GM19372 (cell line): ENCODE measurements around the gene S100A3.

Experiments used
- ATAC-seq: cut with Tn5 transposase; IDR thresholded peaks from one replicate; pipeline ENCODE4 v1.9.1; 2021; ENCODE audit warnings: mild to moderate bottlenecking, low read depth, moderate library complexity; ENCODE audit not compliant: unreplicated experiment

The S100A3 gene

DNA sequence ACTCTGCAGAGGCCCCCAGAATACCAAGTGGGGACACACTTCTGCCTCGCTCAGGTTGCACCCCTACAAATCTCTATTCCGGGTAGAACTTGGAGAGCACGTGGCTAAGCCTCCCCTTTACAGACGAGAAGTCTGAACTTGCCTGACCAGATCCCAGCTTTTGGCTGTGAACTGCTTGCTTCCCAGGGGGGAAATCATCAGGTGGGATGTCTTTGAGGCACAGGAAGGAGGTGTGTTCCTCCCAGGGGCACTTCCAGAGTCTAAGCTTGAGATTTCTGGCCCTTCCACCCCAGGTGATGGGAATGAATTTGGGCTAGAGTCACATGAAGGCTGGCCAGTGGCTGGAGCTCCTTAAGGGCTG, 1.3 kb upstream of the S100A3 start:
- ATAC-seq, result no peak

DNA sequence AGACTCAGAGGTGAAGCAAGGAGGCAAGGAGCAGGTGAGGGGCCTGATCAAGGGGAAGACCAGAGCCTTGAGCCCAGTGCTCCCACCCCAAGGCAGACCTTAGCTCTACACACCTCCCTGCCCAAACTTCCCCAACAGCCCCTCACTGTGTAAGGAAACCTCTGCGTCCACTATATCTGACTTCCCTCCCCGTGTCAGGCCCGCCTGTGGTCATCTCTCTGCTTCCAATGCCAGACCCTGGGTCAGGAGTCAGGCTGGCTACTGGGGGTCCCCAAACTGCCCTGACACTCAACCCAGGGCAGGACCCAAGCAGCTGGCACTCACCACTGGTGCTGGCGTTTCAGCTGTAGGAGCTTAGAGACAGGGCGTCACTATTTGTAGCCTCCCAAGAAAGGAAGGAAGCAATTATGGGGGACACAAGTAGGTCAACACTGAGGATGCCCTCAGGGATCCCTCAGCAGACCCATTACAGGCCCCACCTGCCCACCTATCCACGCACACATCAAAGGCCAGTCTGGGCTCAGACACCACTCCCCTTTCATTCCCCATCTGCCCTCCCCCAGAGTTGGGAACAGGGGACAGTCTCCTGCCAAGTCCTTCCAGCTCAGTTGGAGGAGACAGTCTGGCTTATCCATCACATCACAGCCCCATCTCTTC, 811 bp upstream of the S100A3 start:
- no peak for ATAC-seq

DNA sequence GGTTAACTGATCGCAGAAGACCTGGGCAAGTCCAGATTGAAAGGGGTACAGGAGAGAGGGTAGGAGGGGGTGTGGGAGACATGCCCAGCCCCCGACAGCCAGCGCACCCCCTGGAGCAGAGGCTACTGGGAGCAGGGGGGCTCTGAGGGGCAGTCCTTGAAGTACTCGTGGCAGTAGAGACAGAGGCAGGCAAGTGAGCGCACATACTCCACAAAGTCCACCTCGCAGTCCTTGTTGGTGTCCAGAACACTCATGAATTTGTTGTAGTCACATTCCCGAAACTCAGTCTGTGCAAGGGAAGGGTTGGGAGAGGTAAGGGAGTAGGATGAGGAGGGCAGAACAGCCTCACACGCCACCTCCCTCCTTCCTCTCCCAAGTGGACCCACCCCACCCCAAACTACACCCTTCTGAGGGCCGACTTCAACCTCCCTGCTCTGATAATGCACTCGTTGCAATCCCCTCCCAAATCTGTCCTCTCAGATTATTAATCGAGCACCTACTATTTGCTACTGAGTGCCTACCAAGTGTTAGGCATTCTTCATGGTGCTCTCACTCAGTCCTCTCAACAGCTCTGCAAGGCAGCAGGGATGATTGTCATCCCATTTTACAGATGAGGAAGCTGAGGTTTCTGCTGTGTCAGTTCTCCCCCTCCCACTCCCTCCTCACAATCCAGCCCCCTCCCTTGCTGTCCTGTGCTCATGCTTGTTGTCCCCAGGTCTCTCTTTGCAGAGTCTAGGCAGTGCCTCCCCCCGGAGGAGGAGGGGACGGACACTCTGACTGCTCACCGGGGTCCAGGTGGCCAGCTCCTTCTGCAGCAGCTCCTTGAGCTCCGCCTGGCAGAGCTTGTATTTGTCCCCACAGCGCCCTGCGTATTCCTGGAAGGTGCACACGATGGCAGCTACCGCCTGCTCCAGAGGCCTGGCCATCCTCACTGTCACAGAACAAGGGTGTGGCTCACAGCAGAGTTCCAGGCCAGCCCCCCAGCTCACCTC, 1.2 kb downstream of the S100A3 start:
- ATAC-seq, result no peak

DNA sequence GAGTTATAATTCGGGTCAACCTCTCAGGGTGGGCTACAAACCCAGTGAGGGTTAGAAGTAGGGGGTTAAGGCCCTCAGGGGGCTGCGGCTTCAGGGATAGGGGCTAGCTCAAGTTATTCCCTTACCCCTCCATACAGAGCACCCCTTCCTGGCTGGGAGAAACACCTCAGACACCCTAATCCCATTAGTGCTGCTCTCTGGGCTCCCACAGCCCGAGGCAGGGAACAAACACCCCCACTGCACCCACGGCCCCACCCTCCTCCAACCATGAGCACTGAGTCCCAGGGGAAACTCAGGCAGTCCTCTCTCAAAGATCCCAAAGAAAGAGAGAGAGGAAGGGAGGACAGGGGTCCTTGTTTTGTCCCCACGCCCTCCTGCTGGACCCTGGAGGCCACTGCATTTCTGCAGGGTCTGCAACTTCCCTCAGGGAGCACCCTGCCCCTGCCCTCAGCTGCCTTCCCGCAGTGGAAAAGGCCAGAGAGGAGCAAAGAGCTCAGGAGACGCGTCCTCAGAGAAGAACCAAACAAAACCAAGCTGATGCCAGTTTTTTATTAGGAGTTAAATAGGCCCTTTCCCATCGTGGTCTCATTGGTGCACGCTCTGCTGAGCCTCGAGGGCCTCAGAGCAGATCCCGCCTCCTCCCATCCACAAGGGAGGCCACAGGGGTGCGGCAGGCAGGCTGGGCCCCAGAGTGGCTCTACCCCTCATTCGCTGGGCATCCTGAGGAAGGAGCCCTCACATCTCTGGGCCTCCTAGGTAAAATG, 2.1 kb downstream of the S100A3 start:
- ATAC-seq, result no peak

DNA sequence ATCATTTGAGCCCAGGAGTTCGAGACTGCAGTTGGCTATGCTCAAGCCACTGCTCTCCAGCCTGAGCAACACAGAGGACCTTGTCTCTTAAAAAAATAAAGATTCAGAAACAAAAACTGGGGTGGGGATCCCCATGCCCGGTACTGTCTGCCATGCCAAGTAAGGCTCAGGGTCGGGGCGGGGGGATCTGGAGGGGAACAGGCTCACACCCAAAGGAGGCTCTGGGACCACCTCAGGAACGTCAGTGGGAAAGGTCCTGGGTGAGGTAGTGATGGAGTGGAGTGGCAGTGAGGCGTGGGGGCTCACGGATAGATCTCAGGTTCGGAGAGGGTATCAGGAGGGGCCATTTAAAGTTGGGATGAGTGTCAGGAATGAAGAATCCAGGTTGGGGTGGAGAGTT, 2.7 kb downstream of the S100A3 start:
- no peak for ATAC-seq

DNA sequence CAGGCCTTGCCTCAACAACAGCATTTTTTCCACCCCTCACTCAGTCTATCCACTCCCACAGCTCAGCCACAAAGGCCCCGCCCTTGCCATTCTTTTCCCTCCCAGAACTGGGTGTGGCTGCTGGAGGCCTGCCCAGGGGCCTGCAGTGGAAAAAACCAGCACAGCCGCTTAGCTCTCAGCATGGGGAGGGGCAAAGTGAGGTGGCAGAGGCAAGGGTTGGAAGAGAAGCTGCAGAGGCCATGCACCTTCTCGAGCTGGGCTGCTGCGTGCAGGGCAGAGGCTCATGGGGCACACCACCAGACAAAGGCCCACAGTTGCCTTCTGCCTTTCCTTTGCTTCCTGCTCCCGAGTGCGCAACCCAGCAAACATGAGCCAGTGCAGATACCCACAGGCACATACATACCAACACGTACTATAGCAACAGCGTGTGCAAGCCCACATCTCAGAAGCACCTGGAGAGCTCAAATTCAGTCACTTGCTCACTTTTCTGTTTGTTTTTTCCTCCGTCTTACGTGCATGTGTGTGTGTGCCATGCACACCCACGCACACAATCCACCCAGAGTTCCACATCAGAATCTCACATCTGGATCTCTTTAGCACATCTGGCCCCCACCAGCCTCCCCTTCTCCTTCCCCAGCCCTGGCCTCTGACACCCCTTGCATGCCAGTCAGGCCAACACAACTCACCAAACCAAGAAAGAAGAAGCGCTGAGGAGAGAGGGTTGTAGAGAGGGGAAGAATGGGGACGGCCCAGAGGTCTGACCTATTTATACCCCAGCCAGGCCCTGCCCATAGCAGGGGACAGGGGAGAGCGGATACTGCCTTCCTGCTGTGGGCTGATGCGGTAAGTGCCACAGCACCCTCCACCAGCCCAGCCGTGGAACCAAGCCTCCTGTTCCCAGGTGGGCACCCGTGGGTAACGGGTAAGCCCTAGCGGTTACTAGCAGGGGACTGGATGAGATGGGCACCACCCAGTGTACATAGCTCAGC, 3.7 kb downstream of the S100A3 start, which contains the start of gene S100A4:
TSS of gene S100A4 (minus strand) at position 740 of the 989 bp plus-strand sequence. CDS start 1,012 bp downstream, outside the sequence.
- no peak for ATAC-seq

DNA sequence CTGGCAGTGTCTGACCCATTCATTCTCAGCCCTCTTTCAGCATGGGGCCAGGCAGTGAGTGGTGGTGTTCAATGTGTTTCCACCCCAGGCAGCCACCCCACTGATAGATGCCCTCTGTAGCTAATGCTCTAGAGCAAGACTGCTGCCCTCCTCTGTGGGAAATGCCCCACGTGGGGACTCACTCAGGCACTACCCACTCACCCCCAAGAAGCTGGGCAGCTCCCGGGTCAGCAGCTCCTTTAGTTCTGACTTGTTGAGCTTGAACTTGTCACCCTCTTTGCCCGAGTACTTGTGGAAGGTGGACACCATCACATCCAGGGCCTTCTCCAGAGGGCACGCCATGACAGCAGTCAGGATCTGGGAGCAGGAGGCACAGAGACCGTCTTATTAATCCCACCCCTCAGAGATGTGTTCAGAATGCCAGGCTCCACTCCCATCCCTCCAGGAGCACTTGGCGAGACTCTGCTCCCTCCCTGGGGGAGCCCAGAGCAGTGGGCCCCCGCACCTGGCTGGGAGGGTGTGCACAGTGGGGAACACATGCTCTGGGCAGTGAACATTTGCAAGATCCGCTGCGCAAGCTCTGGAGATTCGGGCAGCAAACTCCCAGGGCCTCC, 4.5 kb downstream of the S100A3 start:
- no peak for ATAC-seq

DNA sequence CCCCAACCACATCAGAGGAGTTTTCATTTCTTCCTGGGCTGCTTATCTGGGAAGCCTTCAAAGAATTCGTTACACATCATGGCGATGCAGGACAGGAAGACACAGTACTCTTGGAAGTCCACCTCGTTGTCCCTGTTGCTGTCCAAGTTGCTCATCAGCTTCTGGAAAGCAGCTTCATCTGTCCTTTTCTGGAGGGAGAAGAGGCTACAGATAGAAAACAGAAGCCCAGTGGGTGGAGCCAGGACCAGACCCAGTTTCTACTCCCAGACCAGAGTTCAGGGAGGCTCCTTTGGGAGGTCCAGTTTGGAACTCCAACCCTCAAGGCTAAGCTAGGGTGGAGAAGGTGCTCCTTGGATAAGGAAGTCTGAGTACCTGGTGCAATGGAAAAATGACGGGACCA, 5.3 kb downstream of the S100A3 start:
- ATAC-seq, result no peak

DNA sequence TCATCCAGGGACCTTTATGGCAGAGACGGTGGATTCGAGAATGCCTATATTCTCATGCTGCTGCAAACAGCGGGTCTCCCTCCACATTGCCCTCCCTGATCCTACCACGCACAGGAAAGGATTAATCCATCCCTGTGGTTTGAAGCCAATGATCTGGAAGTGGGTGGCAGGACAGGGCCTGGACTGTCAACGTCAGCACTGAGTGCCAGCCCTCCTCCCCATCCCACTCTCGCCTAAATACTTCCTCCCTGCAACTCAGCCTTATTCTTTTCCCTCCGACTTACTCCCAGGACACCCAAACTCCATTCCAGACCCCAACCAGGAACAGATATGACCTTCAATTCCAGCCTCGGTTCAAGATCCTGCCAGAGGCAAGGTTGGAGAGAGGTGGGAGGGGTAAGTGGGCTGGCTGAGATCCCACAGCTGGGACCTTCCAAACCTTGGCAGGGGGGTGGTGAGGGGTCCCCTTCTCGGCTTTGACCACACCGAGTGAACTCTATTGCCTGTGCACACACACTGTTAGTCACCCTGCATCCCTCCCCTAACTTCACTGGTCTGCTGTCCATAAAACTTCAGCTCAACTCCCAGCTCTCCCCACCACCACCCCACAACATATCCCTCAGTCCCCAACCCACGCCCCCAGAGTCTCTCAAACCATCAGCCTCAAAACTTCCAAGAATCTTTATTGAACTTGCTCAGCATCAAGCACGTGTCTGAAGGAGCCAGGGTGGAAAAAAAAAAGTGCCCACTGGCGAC, 5.9 kb downstream of the S100A3 start:
- no peak for ATAC-seq

DNA sequence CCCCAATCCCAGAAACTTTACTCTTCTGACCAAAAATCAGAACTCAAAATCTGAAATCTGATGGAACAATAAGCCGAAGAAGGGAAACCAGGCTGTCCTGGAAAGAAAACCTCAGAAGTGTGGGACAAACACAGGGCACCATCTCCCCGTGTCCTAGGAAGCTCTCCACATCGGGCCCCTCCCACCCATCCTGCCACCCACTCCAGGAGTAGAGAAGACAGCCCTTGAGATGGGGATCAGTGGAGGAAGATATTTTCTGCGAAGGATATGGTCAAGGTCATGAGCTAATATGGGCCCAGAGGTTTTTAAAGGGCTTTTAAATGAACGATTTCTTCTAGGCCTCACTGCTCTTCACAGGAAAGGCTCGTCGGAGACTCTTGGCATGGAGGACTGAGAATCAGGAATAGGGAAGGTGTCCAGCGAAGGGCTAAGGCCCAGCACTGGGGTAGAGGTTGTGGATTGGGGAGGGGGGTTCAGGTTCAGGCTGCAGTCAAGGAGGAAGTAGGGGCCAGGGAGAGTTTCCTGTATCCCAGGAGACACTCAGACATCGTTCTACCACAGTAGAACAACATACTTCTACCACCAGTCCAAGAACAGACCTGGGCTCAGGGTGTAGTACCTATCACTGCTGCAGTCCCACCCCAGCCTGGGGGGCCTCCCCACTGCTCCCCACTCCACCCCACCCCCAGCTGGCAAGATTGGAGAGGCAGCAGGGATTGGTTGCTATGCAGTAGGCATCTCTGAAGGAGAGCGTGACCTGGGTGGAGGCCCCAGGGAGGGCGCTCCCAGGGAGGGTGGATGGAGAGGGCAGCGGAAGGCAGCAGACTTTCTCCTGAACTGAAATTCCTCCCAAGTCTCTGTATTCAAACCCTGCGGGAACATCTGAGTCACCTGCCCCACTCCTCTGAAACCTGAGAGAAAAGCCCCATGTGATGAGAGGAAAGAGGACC, 7.1 kb downstream of the S100A3 start:
- ATAC-seq, result no peak

DNA sequence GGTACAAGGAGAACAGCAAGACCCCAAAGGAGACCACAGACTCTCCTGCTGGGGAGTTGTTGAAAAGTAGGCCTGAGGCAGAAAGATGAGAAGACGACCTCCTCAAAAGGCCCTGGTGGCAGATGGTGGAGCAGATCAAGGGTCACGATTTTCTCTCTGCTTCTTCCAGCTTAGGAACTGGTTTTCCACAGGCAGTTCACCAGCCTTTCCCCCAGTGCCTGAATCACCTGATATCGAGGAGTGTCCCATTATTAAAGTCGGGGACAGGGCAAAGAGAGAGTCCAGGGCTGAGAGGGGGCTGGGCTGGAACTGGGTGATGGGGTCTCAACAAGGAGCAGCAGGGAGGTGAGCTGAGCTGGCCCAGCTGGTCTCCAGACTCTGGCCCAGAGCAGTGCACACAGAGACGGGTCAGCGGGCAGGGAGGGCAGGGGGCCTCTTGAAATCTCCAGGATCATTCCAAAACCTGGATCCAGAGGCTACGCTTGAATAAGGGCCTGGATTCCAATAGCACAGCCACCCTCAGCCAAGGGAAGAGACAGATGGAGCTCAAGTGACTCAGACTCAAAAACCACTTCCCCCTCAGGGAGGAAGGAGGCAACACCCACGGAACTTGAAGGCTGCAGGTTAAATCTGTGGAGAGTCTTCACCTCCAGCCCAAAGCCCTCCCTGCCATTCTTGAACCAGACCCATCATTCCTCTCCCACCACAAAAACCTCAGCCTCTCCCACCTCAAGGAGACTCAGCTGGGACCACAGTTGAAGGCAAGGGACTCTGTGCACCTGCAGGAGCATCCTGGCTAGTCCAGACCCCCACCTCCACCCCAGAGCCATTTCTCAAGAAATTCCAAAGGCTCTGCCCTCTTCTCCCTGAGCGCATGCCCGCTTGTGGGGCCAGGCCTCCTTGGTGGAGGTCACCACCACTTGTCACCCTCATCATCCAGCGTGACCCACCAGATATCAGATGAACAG, 8.4 kb downstream of the S100A3 start, which contains the start of gene S100A5:
TSS of gene S100A5 (minus strand) at position 541 of the 968 bp plus-strand sequence. CDS start 743 bp downstream, outside the sequence.
- no peak for ATAC-seq

DNA sequence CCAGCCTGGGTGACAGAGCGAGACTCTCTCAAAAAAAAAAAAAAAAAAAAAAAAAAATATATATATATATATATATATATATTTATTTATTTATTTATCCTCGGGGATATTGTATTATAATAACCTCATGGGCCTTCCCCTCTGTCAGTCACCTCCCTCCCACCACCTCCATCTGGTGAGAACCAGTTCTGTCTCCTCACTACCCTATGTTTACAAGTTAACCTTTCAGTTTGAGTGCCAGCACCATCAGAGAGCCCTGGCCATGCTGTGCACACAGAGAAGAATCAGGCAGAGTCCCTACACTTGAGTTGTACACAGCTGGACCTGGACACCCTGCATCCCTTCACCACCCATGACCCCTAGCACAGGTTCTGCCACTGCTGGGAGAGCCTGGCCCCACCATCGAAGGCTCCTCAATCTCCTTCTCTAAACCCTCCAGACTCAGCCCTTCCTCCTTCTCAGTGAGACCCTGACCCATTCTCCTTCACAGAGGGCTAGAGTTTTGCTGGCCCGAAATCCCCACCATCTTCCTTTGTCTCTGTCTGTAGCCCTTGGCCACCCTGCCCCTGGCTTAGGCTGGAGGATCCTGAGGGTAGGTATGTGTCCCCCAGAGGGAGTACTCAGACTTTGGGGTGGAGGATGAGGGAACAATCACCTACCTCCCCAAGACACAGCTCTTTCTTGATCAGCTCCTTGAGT, 9.5 kb downstream of the S100A3 start:
- ATAC-seq, result no peak

DNA sequence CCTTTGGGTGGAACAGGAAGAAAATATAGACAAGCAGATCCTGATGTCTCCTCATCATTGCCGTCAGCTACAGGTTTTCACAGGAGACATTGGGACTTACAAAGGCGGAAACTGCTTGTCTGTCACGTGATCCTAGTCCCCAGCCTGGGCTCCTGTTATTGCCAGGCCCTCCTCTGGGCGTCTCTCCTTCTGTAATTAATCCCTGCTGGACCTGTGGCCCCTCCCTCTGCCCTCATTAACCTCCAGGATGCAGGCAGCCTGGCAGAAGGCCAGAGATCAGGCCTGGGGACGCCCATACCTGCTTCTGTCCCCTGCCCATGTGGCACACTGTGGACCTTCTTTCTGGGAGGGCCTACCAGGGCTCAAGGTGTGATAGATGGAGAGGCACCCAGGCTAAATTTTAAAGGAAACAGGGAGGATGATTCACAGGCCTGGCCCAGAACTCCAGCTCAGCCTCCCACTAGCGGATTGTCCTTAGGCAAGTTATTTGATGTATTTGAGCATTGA, 10.7 kb downstream of the S100A3 start:
- no peak for ATAC-seq

DNA sequence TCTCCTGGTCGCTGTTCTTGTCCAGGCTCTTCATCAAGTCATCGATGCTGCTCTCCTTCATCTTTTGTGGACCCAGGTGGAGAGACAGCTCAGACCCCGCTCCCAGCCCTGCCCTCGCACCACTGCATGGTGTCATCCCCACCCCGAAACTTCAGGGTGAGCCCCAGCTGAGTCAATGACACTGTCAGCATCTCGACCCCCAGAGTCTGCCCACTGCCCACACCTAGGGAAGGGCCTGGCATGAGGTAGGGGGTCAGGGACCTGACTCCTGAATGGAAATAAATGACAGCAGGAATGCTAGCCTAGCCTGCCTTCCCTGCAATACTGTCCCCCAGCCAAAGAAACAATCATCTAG, 11.7 kb downstream of the S100A3 start:
- ATAC-seq, result no peak

DNA sequence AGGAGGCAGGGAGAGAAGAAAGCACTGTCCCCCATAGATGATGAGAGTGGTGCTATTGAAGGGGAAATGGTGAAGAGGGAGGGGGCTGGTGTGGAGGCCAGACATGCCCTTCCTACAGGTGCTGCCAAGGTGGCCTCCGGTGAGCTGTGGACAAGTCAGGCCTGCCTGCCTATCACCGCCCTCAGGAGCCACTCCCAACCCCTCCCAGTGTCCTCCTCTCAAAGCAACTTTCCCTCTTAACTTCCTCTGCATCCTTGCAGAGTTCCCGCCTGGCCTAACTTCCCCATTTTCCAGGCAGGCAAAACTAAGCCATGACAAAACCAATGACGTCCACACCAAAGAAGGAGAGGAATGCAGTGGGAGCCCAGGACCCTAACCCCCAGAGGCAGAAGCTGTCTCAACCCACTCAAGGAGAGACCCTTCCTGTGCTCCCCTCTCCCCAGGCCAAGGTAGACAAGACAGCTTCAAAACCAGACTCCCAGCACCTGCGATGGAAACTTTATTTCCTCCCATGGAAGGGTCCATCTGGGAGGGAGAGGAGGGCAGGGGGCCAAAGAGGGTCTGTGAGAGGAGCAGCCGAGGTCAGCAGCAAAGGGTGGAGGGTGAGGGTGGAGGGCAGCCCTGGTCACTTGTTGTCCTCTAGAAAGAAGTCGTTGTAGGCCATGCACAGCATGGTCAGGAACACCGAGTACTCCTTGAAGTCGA, 12.2 kb downstream of the S100A3 start:
- ATAC-seq, result no peak
